ENCODE measurements around the gene ATP8A1. TPM values are rescaled to one million over a fixed set of nuclear protein-coding genes. Genes with fewer than 3 reads are reported as not detected.
A peak's percentile ranks its signal among the peaks of the same experiment; 100 is the strongest.

Gene ATP8A1
- total RNA-seq, 4 donors from 2014 or later: 10.5 to 37.0 (median 16.4) TPM

GRCh38 chr4:42543126-42543525, 113.8 kb downstream of the ATP8A1 start:
- no peak for TF ChIP-seq CTCF (IDR thresholded peaks at IDR 0.05)
- no peak for ATAC-seq (ENCODE audit: low FRiP score)
- DNase-seq (ENCODE audit: low spot score): no peak

GRCh38 chr4:42541647-42542046, 115.3 kb downstream of the ATP8A1 start:
- DNase-seq (ENCODE audit: low spot score) (no peak), ATAC-seq (ENCODE audit: low FRiP score) (no peak)
- no peak for TF ChIP-seq CTCF (IDR thresholded peaks at IDR 0.05)

- ATAC-seq (ENCODE audit: low FRiP score) (no peak), DNase-seq (ENCODE audit: low spot score) (no peak)
- no peak for TF ChIP-seq CTCF (IDR thresholded peaks at IDR 0.05)
Observed at GRCh38 chr4:42533042-42533441, 123.9 kb downstream of the ATP8A1 start.

- TF ChIP-seq CTCF (IDR thresholded peaks at IDR 0.05): no peak
- DNase-seq (ENCODE audit: low spot score): no peak
- ATAC-seq (ENCODE audit: low FRiP score): no peak
Observed at GRCh38 chr4:42531341-42532030, 125.4 kb downstream of the ATP8A1 start.

- no peak for ATAC-seq (ENCODE audit: low FRiP score)
- no peak for TF ChIP-seq CTCF (IDR thresholded peaks at IDR 0.05)
- no peak for DNase-seq (ENCODE audit: low spot score)
Observed at GRCh38 chr4:42523066-42523718, 133.7 kb downstream of the ATP8A1 start.

GRCh38 chr4:42519803-42520417, 137.0 kb downstream of the ATP8A1 start:
- no peak for TF ChIP-seq CTCF (IDR thresholded peaks at IDR 0.05)
- ATAC-seq (ENCODE audit: low FRiP score): no peak
- peak; percentile 36 for DNase-seq (ENCODE audit: low spot score)
